HFF-Myc (cell line): ENCODE measurements around the gene RHOT1.

Experiments
- DNase-seq: peaks from one replicate; pipeline ENCODE4 v3.0.0-alpha.2; 2011; ENCODE audit warnings: low read depth; ENCODE audit errors: extremely low read depth
- H3K4me3 ChIP-seq: replicated peaks from 2 replicates; pipeline ENCODE4 v1.5.1; 2011; ENCODE audit warnings: low read depth, mild to moderate bottlenecking, control low read depth, low read length
- TF ChIP-seq, protein P1 (sequence below): IDR thresholded peaks from 2 replicates; pipeline ENCODE4 v1.5.1; 2012; ENCODE audit warnings: mild to moderate bottlenecking, low read depth, low read length, control low read depth; ENCODE audit errors: missing control alignments

RHOT1 gene

GRCh38 chr17:32268734-32269288, 126.5 kb downstream of the RHOT1 start:
- TF ChIP-seq, protein P1, sequence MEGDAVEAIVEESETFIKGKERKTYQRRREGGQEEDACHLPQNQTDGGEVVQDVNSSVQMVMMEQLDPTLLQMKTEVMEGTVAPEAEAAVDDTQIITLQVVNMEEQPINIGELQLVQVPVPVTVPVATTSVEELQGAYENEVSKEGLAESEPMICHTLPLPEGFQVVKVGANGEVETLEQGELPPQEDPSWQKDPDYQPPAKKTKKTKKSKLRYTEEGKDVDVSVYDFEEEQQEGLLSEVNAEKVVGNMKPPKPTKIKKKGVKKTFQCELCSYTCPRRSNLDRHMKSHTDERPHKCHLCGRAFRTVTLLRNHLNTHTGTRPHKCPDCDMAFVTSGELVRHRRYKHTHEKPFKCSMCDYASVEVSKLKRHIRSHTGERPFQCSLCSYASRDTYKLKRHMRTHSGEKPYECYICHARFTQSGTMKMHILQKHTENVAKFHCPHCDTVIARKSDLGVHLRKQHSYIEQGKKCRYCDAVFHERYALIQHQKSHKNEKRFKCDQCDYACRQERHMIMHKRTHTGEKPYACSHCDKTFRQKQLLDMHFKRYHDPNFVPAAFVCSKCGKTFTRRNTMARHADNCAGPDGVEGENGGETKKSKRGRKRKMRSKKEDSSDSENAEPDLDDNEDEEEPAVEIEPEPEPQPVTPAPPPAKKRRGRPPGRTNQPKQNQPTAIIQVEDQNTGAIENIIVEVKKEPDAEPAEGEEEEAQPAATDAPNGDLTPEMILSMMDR = no peak
- no peak overlapping the region for H3K4me3 ChIP-seq
- no peak for DNase-seq

- DNase-seq = no peak
- TF ChIP-seq, protein P1 = no peak
- no peak overlapping the region for H3K4me3 ChIP-seq
These were observed 127.1 kb downstream of the RHOT1 start for GRCh38 chr17:32269377-32269776.

GRCh38 chr17:32271844-32272243, 129.5 kb downstream of the RHOT1 start:
- no peak for DNase-seq
- TF ChIP-seq, protein P1 = no peak
- no peak overlapping the region for H3K4me3 ChIP-seq

GRCh38 chr17:32274101-32274500, 131.8 kb downstream of the RHOT1 start:
- TF ChIP-seq, protein P1 = no peak
- H3K4me3 ChIP-seq = no peak overlapping the region
- DNase-seq = no peak

DNA sequence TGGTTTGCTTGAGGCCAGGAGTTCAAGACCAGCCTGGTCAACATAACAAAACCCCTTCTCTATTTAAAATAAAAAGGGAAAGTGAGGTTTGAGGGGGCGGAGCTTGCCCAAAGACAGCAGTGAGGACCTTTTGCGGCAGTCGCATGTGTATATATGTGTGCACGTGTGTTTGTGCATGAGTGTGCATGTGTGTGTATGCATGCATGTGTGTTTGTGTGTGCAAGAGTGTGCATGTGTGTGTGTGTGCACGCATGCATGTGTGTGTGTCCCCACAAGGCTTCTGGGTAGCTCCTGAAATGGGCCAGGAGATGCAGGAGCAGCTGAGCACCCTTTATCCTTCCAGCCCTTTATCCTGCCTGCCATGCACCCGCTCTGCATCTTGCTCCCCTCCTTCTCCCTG, 132.3 kb downstream of the RHOT1 start:
- H3K4me3 ChIP-seq = no peak overlapping the region
- TF ChIP-seq, protein P1 = no peak
- no peak for DNase-seq
